ENCODE results near the gene PCDHGA2.

DNA sequence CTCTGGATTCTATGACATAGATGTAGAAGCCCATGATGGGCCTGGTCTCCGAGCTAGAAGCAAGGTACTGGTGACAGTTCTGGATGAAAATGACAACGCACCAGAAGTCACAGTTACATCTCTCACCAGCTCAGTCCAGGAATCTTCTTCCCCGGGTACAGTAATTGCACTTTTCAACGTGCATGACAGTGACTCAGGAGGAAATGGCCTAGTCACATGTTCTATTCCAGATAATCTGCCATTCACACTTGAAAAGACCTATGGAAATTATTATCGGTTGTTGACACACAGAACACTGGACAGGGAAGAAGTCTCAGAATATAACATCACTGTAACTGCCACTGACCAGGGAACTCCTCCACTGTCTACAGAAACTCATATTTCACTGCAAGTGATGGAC is 17.6 kb downstream of the PCDHGA2 start:
- TF ChIP-seq POLR2A (IDR thresholded peaks at IDR 0.05): no peak
- TF ChIP-seq, protein P1, sequence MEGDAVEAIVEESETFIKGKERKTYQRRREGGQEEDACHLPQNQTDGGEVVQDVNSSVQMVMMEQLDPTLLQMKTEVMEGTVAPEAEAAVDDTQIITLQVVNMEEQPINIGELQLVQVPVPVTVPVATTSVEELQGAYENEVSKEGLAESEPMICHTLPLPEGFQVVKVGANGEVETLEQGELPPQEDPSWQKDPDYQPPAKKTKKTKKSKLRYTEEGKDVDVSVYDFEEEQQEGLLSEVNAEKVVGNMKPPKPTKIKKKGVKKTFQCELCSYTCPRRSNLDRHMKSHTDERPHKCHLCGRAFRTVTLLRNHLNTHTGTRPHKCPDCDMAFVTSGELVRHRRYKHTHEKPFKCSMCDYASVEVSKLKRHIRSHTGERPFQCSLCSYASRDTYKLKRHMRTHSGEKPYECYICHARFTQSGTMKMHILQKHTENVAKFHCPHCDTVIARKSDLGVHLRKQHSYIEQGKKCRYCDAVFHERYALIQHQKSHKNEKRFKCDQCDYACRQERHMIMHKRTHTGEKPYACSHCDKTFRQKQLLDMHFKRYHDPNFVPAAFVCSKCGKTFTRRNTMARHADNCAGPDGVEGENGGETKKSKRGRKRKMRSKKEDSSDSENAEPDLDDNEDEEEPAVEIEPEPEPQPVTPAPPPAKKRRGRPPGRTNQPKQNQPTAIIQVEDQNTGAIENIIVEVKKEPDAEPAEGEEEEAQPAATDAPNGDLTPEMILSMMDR (IDR thresholded peaks at IDR 0.05): no peak
